IMR-90 (cell line): ENCODE results near the gene CD7. TPM values are rescaled to one million over a fixed set of nuclear protein-coding genes. Genes with fewer than 3 reads are reported as not detected.

Experiments
- ATAC-seq: fragments of 200-7000 bp; cut with Tn5 transposase; 2 replicates; pipeline ENCODE4 v1.9.1; 2020; ENCODE audit warnings: low read depth, mild to moderate bottlenecking, moderate library complexity
- BruUV-seq: library from RNA; stranded (reverse); fragments of 400-500 nt; replicated peaks from 2 replicates; lab custom pipeline; 2021; lab: Mats Ljungman, UMichigan
- CTCF ChIA-PET: fragments of 300-600 bp; formaldehyde crosslinking; extraction: SDS; loops from one replicate; lab custom pipeline; 2021; ENCODE audit warnings: antibody characterized with exemption; lab: Yijun Ruan, JAX
- POLR2A ChIA-PET: fragments of 300-600 bp; sonication (Branson Sonifier 250); formaldehyde crosslinking; loops from one replicate; lab custom pipeline; 2022; ENCODE audit warnings: antibody characterized with exemption; ENCODE audit not compliant: unreplicated experiment; lab: Charles Lee
- DNase-seq: peaks from one replicate; pipeline ENCODE4 v3.0.0; 2013
- H2AFZ ChIP-seq: replicated peaks from 2 replicates; pipeline ENCODE3; 2013; ENCODE audit warnings: low read length, mild to moderate bottlenecking; ENCODE audit not compliant: poor library complexity
- H2AK5ac ChIP-seq: 2 replicates; pipeline ENCODE4 v1.6.1; 2013; ENCODE audit warnings: low read depth, low read length, inconsistent platforms
- H2AK9ac ChIP-seq: replicated peaks from 2 replicates; pipeline ENCODE3; 2013; ENCODE audit warnings: mild to moderate bottlenecking, low read depth, low read length, moderate library complexity; ENCODE audit not compliant: poor library complexity
- H2BK120ac ChIP-seq: 2 replicates; pipeline ENCODE4 v1.6.1; 2013; ENCODE audit warnings: low read depth, low read length, inconsistent platforms
- H2BK15ac ChIP-seq: 3 replicates; pipeline ENCODE4 v1.6.1; 2013; ENCODE audit warnings: low read depth, low read length, inconsistent platforms
- H2BK20ac ChIP-seq: 2 replicates; pipeline ENCODE4 v1.6.1; 2013; ENCODE audit warnings: low read depth, mild to moderate bottlenecking, inconsistent platforms, low read length, moderate library complexity
- H2BK5ac ChIP-seq: 2 replicates; pipeline ENCODE4 v1.6.1; 2013; ENCODE audit warnings: mild to moderate bottlenecking, low read depth, low read length, inconsistent platforms; ENCODE audit not compliant: poor library complexity, severe bottlenecking
- H3K14ac ChIP-seq: replicated peaks from 2 replicates; pipeline ENCODE4 v1.6.1; 2013; ENCODE audit warnings: low read depth, low read length, inconsistent platforms
- H3K18ac ChIP-seq: 2 replicates; pipeline ENCODE4 v1.6.1; 2013; ENCODE audit warnings: low read depth, low read length, control low read depth
- H3K23ac ChIP-seq: 2 replicates; pipeline ENCODE4 v1.6.1; 2013; ENCODE audit warnings: low read depth, low read length, inconsistent platforms
- H3K27ac ChIP-seq: 2 replicates; pipeline ENCODE4 v1.5.1; 2013; ENCODE audit warnings: mild to moderate bottlenecking, control low read depth, low read length; ENCODE audit not compliant: insufficient read depth
- H3K27me3 ChIP-seq: 2 replicates; pipeline ENCODE4 v1.6.1; 2013; ENCODE audit warnings: low read length; ENCODE audit not compliant: control insufficient read depth, insufficient read depth
- H3K36me3 ChIP-seq: 2 replicates; pipeline ENCODE4 v1.6.1; 2013; ENCODE audit warnings: low read length, mixed read lengths; ENCODE audit not compliant: control insufficient read depth, insufficient read depth
- H3K4ac ChIP-seq: 2 replicates; pipeline ENCODE4 v1.6.1; 2013; ENCODE audit warnings: low read depth, low read length, inconsistent platforms
- H3K4me1 ChIP-seq: 2 replicates; pipeline ENCODE4 v1.6.1; 2013; ENCODE audit warnings: low read length, mixed read lengths; ENCODE audit not compliant: control insufficient read depth, insufficient read depth
- H3K4me2 ChIP-seq: 2 replicates; pipeline ENCODE4 v1.6.1; 2013; ENCODE audit warnings: low read depth, mild to moderate bottlenecking, control low read depth, low read length, moderate library complexity
- H3K4me3 ChIP-seq: 2 replicates; pipeline ENCODE4 v1.5.1; 2013; ENCODE audit warnings: low read depth, mild to moderate bottlenecking, control low read depth, low read length, moderate library complexity; ENCODE audit not compliant: insufficient read depth
- H3K56ac ChIP-seq: 2 replicates; pipeline ENCODE4 v1.6.1; 2013; ENCODE audit warnings: low read length, inconsistent platforms; ENCODE audit not compliant: insufficient read depth; ENCODE audit errors: extremely low read depth
- H3K79me1 ChIP-seq, 2 experiments: 2 replicates each; pipeline ENCODE4 v1.6.1; 2013; ENCODE audit warnings: low read length in 2 of 2, inconsistent platforms in 1 of 2, low read depth in 1 of 2
- H3K9ac ChIP-seq: 2 replicates; pipeline ENCODE4 v1.6.1; 2013; ENCODE audit warnings: low read depth, low read length, control low read depth
- H3K9me1 ChIP-seq: 2 replicates; pipeline ENCODE4 v1.6.1; 2013; ENCODE audit warnings: low read length, inconsistent platforms; ENCODE audit not compliant: insufficient read depth
- H3K9me3 ChIP-seq: 2 replicates; pipeline ENCODE4 v1.6.1; 2013; ENCODE audit warnings: low read length; ENCODE audit not compliant: control insufficient read depth, insufficient read depth
- H4K20me1 ChIP-seq: 2 replicates; pipeline ENCODE4 v1.6.1; 2013; ENCODE audit warnings: low read length, inconsistent platforms; ENCODE audit not compliant: insufficient read depth
- H4K5ac ChIP-seq: 2 replicates; pipeline ENCODE4 v1.6.1; 2013; ENCODE audit warnings: mild to moderate bottlenecking, low read depth, low read length, control low read depth
- H4K8ac ChIP-seq, 2 experiments: 2 replicates each; pipeline ENCODE4 v1.6.1; 2013; ENCODE audit warnings: low read depth in 2 of 2, low read length in 2 of 2, control low read depth in 1 of 2, inconsistent platforms in 1 of 2
- H4K91ac ChIP-seq: 2 replicates; pipeline ENCODE4 v1.6.1; 2013; ENCODE audit warnings: low read depth, low read length, inconsistent platforms; ENCODE audit not compliant: insufficient read depth
- BHLHE40 ChIP-seq: fragments of 150-350 bp; IDR thresholded peaks from 2 replicates; pipeline ENCODE4 v1.6.1; 2016; ENCODE audit warnings: mild to moderate bottlenecking, low read depth, low read length
- RCOR1 ChIP-seq: IDR thresholded peaks from 2 replicates; pipeline ENCODE4 v1.6.1; 2012; ENCODE audit warnings: mild to moderate bottlenecking, low read length, improper control_type of control experiment; ENCODE audit not compliant: insufficient replicate concordance
- WGBS, 2 experiments: methylation state at CpG; one replicate each; pipeline versions ENCODE4 v1.1.5 to v1.1.7; 2013; ENCODE audit warnings: missing lambda C conversion rate in 2 of 2; ENCODE audit not compliant: insufficient read length in 1 of 2; ENCODE audit errors: extremely low coverage in 2 of 2; 5-methylcytosine and 5-hydroxymethylcytosine counted together
- dilution Hi-C: fragments of 300-500 bp; cut with HindIII; formaldehyde crosslinking; loops from one replicate; pipeline ENCODE4 v1.14.3; 2018; ENCODE audit warnings: low sequenced_read_pairs; ENCODE audit not compliant: unreplicated experiment
- in situ Hi-C: fragments of 300-500 bp; cut with MboI; formaldehyde crosslinking; loops from 3 replicates; pipeline ENCODE4 v1.14.3; 2019; ENCODE audit warnings: low sequenced_read_pairs, inconsistent platforms, mixed read lengths
- intact Hi-C: fragments of 100-400 bp; cut with micrococcal nuclease; formaldehyde crosslinking; loops from 2 replicates; pipeline ENCODE4 v1.10.0; 2022
- polyA plus RNA-seq, 3 experiments: library from polyadenylated mRNA; depleted of rRNA; stranded (reverse); fragments of >200 nt; gene quantifications; 2 replicates each; pipeline ENCODE4 v1.2.3, GENCODE V29; 2012; ENCODE audit warnings: low replicate concordance in 1 of 3
- total RNA-seq: library from RNA; depleted of rRNA; stranded (reverse); fragments of >200 nt; gene quantifications from 2 replicates; pipeline ENCODE4 v1.2.3, GENCODE V29; 2012

CD7 gene
- total and polyA plus RNA-seq, 2 of the 4 experiments (the other 2 are of a cell fraction) = not detected

DNA sequence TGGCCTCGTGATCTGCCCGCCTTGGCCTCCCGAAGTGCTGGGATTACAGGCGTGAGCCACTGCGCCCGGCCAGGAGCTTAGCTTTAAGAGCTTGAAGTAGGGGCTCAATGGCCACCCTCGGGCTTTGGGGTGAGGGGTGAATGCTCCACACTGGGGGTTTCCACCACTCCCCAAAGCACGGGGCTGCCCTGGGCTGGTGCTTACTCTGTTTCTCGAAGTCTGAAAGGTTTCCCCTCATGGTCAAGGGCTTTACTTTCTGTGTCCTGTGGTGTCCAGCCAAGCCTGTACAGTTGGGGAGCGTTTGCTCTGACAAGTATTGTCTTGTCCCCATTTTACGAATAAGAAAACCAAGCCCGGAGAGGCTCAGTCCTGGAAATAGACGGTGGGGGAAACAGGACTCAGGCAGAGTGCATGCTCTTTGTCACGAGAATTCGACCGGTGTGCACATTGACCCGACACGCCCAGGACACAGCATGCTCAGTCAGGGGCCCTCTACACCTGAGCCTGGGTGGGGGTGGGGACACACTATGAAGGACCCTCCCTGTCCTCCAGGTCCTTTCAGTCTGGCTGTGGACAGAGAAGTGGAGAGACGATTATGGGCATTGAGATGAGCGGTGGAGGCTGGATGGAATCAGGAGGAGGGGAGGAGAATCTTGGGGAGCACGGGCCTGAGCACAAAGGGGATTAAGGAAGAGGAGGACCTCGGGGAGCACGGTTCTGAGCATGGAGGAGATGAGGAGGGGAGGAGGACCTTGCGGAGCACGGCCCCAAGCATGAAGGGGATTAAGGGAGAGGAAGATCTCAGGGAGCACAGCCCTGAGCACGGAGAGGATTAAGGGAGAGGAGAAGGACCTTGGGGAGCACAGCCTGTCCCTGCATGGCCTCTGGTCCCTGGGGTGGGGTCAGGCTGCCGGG is 7.5 kb downstream of the CD7 start:
- H3K79me1 ChIP-seq = no peaks in the 10 kb centered on the region
- no peak overlapping the region for H2BK15ac ChIP-seq
- BruUV-seq = no TSS peak
- peak overlapping the region; percentile 32 for H2AFZ ChIP-seq
- dilution Hi-C loops = no loop called here
- H2BK20ac ChIP-seq = no peak overlapping the region
- 79% methylated on average over 18 of the region's 27 CpGs; no CpG with 5 or more reads in 1 of the 2 experiments for WGBS, 2 experiments
- no peak overlapping the region for H3K4me2 ChIP-seq
- H2BK5ac ChIP-seq = no peak overlapping the region
- no peak overlapping the region for H4K5ac ChIP-seq
- H3K36me3 ChIP-seq = no peaks in the 10 kb centered on the region
- ATAC-seq (no peak), DNase-seq (no peak)
- no peak overlapping the region for H2AK5ac ChIP-seq
- H4K20me1 ChIP-seq = 0 out of 2 replicates have a peak, but pooled peaks cover 4% of the 10 kb centered on the region
- TF ChIP-seq BHLHE40 = no peak
- TF ChIP-seq RCOR1 = no peak
- H3K18ac ChIP-seq = no peak overlapping the region
- no peak overlapping the region for H2BK120ac ChIP-seq
- no peaks in the 10 kb centered on the region for H3K9me1 ChIP-seq
- ChIA-PET POLR2A (no interaction called here), CTCF (no interaction called here)
- H3K9ac ChIP-seq = no peak overlapping the region
- no peaks in the 10 kb centered on the region for H3K9me3 ChIP-seq
- no peak overlapping the region for H4K8ac ChIP-seq
- H3K56ac ChIP-seq = no peak overlapping the region
- no peak overlapping the region for H3K4ac ChIP-seq
- no peak overlapping the region for H2AK9ac ChIP-seq
- H3K27me3 ChIP-seq = peaks cover 41% of the 10 kb centered on the region
- in situ Hi-C loops = no loop called here
- no peak overlapping the region for H3K14ac ChIP-seq
- no peak overlapping the region for H3K4me3 ChIP-seq
- no peak overlapping the region for H4K91ac ChIP-seq
- intact Hi-C loops = no loop called here
- H3K4me1 ChIP-seq = no peaks in the 10 kb centered on the region
- H3K23ac ChIP-seq = no peak overlapping the region
- H3K27ac ChIP-seq = no peak overlapping the region
